ENCODE data around the gene C22orf31. TPM values are rescaled to one million over a fixed set of nuclear protein-coding genes. Genes with fewer than 3 reads are reported as not detected.

C22orf31 gene
- total RNA-seq, 1 experiment from 2014 or later, result not detected

DNA sequence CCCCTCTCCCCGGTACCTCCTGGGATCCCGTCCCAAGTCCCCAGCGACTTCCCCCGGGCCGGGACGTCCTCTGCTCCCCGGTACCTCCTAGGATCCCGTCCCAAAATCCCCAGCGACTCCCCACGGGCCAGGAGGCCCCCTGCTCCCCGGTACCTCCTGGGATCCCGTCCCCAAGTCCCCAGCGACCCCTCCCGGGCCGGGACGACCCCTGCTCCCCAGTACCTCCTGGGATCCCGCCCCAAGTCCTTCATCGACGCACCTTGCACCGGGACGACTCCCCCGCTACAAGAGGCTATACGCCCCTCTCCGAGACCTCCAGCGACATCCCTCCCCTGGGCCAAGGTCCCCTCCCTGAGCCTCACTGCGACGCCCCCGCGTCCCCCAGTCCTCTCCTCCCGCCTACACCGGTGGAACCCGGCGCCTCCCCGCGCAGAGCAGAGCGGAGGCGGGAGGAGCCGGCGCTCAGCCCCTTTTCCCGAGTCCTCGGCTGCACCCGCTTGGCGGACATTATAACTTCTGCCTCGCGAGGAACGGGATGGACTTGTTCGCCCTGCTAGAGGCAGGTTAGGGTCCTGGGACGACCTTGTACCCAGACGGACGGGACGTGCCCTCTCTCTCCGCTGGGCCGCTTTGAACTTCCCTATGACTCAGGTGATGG, 12.1 kb upstream of the C22orf31 start:
- intact Hi-C loops (cut with micrococcal nuclease), result loop anchor here (10.0 kb wide), 1 partner anchor 81 kb away; no protein-coding TSS in a partner anchor
- H3K27ac ChIP-seq (ENCODE audit: low read length), result no peak overlapping the region
- CTCF ChIA-PET, result no interaction called here

DNA sequence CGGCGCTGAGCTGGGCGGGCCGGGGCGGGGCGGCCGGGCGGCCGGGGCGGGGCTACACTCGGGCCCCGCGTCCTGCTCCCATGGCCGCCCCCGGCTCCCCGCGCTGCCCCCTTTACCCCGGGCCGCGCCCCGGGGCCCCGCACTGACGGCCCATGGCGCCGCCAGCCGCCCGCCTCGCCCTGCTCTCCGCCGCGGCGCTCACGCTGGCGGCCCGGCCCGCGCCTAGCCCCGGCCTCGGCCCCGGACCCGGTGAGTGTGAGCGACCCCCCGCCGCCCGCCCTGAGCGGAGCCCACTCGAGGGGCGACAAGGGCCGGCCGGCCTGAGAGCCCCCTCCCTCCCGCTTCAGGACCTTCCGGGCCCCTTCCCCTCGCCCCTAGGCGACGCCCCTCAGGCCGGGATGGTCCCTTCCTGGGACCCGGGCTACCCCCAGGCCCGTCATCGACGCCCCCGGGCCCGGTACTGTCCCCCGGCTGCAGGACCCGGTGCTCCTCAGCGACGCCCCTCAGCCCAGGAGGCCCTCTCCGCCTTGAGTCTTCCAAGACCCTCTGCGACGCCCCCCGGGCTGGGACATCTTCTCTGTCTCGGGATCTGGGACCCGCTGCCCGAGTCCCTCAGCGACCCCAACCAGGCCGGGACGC, 11.5 kb upstream of the C22orf31 start, which contains the start of gene KREMEN1:
TSS of gene KREMEN1 (plus strand) at position 57 of the 639 bp plus-strand sequence. CDS start at position 153, 96 bp downstream.
- H3K4me3 ChIP-seq (ENCODE audit: low read length), result peak within 1 kb of the TSS; percentile 65
- CTCF ChIA-PET, result no interaction called here
- H3K27me3 ChIP-seq (ENCODE audit: low read length), result no peaks in the 10 kb centered on the region
- H3K79me2 ChIP-seq (ENCODE audit: low read length), result no peaks in the 10 kb centered on the region
- intact Hi-C loops (cut with micrococcal nuclease), result loop anchor here (10.0 kb wide), 1 partner anchor 82 kb away; no protein-coding TSS in a partner anchor
- no peaks in the 10 kb centered on the region for H3K9me2 ChIP-seq (replicated peaks; ENCODE audit: low read length)
- H3K36me3 ChIP-seq (ENCODE audit: low read depth, low read length), result no peaks in the 10 kb centered on the region
- H4K20me1 ChIP-seq (ENCODE audit: low read length), result no peaks in the 10 kb centered on the region
- POLR2A ChIA-PET (ENCODE audit: unreplicated experiment), result interaction anchor here (0.6 kb wide), 1 partner anchor 37 kb away, joined by 11 read pairs; no protein-coding TSS in a partner anchor
- no peak for DNase-seq
- no peak within 1 kb of the TSS for H3K27ac ChIP-seq (ENCODE audit: low read length)
- H3K4me1 ChIP-seq (ENCODE audit: insufficient read depth, low read length), result peaks cover 10% of the 10 kb centered on the region; the same call in 1 of the 2 replicates
- TF ChIP-seq EZH2phosphoT487 (IDR thresholded peaks at IDR 0.05; ENCODE audit: borderline replicate concordance, low read length) (no peak), EZH2 (IDR thresholded peaks at IDR 0.05; ENCODE audit: low read length, unreplicated experiment) (no peak)
- TF ChIP-seq, protein P1, sequence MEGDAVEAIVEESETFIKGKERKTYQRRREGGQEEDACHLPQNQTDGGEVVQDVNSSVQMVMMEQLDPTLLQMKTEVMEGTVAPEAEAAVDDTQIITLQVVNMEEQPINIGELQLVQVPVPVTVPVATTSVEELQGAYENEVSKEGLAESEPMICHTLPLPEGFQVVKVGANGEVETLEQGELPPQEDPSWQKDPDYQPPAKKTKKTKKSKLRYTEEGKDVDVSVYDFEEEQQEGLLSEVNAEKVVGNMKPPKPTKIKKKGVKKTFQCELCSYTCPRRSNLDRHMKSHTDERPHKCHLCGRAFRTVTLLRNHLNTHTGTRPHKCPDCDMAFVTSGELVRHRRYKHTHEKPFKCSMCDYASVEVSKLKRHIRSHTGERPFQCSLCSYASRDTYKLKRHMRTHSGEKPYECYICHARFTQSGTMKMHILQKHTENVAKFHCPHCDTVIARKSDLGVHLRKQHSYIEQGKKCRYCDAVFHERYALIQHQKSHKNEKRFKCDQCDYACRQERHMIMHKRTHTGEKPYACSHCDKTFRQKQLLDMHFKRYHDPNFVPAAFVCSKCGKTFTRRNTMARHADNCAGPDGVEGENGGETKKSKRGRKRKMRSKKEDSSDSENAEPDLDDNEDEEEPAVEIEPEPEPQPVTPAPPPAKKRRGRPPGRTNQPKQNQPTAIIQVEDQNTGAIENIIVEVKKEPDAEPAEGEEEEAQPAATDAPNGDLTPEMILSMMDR (conservative IDR thresholded peaks at IDR 0.05; ENCODE audit: low read depth, low read length), result no peak
- peak within 1 kb of the TSS; percentile 86 for H3K4me2 ChIP-seq (ENCODE audit: low read length)
- H3K9ac ChIP-seq (ENCODE audit: low read length), result no peak within 1 kb of the TSS
- H3K9me3 ChIP-seq (ENCODE audit: low read length), result no peaks in the 10 kb centered on the region
- H2AFZ ChIP-seq (ENCODE audit: low read length), result peak within 1 kb of the TSS; percentile 71
- no peak for ATAC-seq
- no peaks in the 10 kb centered on the region for H3F3A ChIP-seq (ENCODE audit: low read length, unreplicated experiment)
- BruUV-seq (replicated peaks), result no TSS peak

More for the DNA sequence above, 12.1 kb upstream of the C22orf31 start:
- H3K36me3 ChIP-seq (ENCODE audit: low read depth, low read length), result no peaks in the 10 kb centered on the region
- POLR2A ChIA-PET (ENCODE audit: unreplicated experiment), result no interaction called here
- peak overlapping the region; percentile 85 for H3K4me2 ChIP-seq (ENCODE audit: low read length)
- no peaks in the 10 kb centered on the region for H3K9me2 ChIP-seq (replicated peaks; ENCODE audit: low read length)
- TF ChIP-seq, protein P1 (conservative IDR thresholded peaks at IDR 0.05; ENCODE audit: low read depth, low read length), result no peak
- TF ChIP-seq EZH2phosphoT487 (IDR thresholded peaks at IDR 0.05; ENCODE audit: borderline replicate concordance, low read length), result no peak
- no peak for TF ChIP-seq EZH2 (IDR thresholded peaks at IDR 0.05; ENCODE audit: low read length, unreplicated experiment)
- no peaks in the 10 kb centered on the region for H3K9me3 ChIP-seq (ENCODE audit: low read length)
- H3K9ac ChIP-seq (ENCODE audit: low read length), result no peak overlapping the region
- H3K27me3 ChIP-seq (ENCODE audit: low read length), result no peaks in the 10 kb centered on the region
- peak overlapping the region; percentile 63 for H3K4me3 ChIP-seq (ENCODE audit: low read length)
- H3K79me2 ChIP-seq (ENCODE audit: low read length), result no peaks in the 10 kb centered on the region
- no peaks in the 10 kb centered on the region for H3F3A ChIP-seq (ENCODE audit: low read length, unreplicated experiment)
- DNase-seq (no peak), ATAC-seq (no peak)
- H3K4me1 ChIP-seq (ENCODE audit: insufficient read depth, low read length), result peaks cover 10% of the 10 kb centered on the region; the same call in 1 of the 2 replicates
- H4K20me1 ChIP-seq (ENCODE audit: low read length), result no peaks in the 10 kb centered on the region
- H2AFZ ChIP-seq (ENCODE audit: low read length), result peak overlapping the region; percentile 61; the same call in 1 of the 2 replicates
- BruUV-seq (replicated peaks), result no TSS peak
